ENCODE results near the gene COLEC11.
"Not testable (repeated sequence)": the region's sequence is repeated elsewhere in the genome, so short reads cannot be mapped to it uniquely, and the experiment has no call there.

COLEC11 gene

DNA sequence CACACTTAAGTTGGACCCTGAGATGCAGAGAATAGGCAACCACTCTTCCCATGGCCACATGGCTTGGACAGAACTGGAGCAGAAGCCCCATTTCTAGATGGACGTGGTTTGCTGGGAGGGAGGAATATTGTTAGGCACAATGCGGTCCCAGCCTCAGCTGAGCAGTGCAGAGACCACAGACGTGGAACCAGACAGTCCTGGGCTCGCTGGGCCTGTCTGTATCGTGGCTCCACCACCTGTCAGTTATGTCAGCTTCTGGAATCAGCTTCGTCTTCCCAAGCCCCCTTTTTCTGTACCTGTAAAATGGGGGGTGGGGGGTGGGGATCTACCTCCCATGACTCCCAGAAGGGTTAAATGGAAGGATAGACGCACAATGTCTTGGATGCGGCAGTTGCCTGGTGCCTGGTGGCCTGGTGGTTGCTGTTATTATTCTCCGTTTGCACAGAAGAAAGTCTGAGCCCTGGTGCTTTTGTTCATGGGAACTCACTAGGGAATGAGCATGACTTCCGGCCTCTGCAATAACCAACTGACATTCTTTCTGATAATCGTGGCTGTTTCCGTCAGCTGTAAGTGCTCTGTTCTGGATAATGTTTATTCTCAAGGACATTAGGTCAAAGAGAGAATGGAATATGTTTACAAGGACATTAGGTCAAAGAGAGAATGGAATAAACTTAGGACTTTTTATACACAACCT, 31.4 kb downstream of the COLEC11 start:
- DNase-seq: no peak

DNA sequence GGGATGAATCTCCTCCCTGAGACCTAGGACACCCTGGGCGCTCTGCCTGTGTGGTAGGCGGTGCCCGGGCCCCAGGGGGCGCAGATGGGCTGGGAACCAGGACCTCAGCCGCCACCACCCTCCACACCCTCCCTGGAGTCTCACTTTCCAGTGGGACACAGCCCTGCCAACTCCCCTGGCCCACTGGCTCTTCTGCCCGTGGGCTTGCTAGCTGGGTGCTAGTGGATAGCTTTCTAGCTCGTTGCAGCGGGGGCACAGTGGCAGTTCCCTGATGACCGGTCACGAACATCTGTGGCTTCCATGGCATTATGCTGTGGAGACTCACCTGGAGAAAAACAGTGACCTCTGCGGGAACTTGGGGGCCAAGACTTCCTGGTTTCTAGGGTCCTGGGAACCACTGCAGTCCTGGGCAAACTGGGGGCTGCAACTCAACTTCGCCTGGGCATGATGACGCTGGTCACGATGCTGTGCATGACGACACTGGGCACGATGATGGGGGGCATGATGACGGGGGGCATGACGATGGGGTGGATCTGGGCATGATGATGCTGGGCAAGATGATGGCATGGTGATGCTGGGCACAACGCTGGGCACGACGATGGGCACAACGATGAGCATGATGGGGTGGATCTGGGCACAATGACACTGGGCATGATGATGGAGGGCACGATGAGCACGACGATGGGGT, 32.0 kb downstream of the COLEC11 start:
- no peak for DNase-seq

DNA sequence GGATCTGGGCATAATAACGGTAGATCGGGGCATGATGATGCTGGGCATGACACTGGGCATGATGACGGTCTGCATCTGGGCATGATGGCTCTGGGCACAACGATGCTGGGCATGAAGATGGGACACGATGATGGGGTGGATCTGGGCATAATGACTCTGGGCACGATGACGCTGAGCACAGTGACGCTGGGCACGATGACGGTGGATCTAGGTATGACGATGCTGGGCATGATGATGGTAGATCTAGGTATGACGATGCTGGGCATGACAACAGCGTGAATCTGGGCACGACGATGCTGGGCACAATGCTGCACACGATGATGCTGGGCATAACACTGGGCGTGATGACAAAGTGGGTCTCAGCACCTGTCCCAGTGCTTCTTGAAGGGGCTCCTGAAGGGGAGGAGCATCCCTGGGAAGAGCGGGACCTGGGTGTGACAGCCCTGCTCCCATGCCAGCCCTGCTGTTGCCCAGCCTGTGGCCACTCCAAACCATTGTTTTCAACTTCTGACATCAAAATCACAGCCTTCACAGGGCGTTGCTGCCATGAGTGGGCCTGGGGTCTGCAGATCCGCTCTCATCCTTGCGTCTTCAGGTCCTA, 32.7 kb downstream of the COLEC11 start:
- DNase-seq: no peak

DNA sequence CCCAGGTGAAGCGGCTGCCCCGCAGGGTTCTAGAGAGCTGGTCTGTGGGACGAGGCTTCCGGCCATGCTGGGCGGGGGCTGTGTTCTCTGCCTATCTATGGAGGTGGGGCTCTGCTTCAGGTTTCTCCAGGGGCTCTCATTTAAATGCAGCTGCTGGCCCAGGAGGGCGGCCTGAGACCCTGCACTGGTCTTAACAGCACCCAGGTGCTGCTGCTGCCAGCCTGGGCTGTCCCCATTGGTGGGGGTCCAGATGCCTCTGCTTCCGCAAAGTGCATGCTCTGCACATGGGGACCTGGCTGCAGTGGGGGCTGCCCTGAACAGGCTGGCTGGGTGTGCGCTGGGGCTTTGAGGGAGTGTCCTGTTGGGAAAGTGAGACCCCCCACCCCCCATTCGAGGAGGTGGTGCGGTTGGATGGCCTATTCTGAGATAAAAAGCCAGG, 33.3 kb downstream of the COLEC11 start:
- no peak for DNase-seq

DNA sequence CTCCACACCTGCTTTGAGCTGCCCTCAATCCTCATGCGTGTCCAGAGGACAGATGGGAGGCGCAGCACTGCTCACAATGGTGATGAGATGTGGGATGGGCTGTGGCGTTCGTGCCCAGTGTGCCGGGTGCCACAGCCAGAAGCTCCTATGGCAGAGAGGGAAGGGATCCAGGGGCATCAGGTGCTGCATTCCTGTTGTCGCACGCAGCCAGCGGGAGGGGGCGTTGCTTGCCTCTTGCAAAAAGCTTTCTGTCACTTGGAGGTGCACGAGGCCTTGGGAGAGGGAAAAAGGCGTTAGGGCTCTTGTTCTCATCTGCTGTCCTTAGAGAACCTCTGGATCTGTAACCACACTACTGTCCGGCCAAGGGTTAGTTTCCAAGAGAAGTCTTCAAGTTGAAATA, 33.9 kb downstream of the COLEC11 start:
- DNase-seq: no peak

DNA sequence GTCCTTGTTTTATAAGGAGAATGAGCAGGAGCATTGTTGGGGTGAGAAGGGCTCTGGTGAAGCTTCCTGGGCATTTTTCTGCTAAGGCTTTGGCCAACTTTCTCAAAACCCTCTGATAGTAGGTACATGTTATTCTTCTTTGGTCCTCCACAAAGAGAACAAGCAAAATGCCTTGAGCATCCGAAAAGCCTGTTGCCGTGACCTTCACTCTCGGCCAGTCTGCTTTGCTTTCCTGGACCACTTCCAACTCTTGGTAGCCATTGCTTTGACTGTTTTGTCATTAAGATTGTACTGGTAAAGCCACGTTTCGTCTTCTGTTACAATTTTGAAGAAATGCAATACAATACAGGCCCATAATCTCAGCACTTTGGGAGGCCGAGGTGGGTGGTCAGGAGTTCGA, 35.7 kb downstream of the COLEC11 start:
- no peak for DNase-seq

DNA sequence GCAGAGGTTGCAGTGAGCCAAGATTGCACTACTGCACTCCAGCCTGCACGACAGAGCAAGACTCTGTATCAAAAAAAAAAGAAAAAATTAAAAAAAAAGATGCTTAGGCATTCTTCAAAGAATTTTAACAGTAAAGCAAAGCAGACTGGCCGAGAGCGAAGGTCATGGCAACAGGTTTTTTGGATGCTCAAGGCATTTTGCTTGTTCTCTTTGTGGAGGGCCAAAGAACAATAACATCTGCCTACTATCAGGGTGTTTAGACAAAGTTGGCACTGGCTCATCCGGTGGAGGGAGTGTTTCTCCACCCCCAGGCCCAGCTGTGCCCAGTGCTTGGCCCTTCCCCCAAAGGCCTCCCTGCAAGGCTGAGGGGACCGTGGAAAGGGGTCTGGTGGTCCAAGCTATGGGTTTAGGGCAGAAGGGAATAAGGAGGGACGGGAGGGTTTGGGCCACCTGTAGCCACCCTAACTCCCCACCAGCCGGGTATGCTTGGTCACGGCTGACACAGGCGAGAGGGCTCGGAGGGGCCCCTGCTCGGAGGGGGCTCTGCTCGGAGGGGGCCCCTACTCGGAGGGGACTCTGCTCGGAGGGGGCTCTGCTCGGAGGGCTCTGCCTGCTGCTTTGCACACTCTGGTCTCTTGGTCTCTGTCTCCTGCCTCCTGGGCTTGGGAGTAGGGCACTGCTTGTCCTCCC, 36.4 kb downstream of the COLEC11 start:
- DNase-seq: no peak

DNA sequence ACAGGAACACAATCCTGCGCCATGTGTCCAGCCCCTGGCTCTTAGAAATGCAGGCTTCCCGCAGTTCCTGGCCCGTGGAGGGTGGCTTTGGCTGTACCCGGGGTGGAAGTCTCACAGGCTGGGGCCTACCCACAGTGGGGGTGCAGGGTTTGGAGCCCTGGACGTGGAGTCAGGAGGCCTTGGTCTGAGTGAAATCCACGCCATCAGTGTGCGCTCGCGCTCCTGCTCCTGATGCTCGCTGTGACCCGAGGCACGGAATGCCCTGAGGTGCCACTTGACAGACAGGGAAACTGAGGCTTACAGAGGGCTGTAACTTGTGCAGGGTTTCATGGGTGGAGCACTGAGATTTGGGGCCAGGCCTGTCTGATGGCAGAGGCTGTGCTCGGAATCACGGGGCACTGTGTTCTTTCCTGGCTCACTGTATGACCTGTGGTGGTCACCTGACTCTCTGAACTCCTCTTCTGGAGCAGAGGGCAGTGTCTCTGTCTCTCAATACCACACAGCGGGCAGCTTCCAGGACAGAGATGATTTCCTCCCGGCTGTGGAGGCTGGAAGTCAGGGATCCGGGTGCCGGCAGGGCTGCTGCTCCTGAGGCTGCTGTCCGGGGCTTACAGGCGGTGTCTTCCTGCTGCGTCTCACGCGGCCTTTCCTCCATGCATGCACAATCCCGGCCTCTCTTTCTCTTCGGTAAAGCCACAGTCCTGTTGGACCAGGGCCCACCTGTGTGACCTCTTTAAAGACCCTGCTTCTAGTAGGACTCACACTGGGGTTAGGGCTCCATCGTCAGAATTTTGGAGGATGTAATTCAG, 37.1 kb downstream of the COLEC11 start:
- no peak for DNase-seq

DNA sequence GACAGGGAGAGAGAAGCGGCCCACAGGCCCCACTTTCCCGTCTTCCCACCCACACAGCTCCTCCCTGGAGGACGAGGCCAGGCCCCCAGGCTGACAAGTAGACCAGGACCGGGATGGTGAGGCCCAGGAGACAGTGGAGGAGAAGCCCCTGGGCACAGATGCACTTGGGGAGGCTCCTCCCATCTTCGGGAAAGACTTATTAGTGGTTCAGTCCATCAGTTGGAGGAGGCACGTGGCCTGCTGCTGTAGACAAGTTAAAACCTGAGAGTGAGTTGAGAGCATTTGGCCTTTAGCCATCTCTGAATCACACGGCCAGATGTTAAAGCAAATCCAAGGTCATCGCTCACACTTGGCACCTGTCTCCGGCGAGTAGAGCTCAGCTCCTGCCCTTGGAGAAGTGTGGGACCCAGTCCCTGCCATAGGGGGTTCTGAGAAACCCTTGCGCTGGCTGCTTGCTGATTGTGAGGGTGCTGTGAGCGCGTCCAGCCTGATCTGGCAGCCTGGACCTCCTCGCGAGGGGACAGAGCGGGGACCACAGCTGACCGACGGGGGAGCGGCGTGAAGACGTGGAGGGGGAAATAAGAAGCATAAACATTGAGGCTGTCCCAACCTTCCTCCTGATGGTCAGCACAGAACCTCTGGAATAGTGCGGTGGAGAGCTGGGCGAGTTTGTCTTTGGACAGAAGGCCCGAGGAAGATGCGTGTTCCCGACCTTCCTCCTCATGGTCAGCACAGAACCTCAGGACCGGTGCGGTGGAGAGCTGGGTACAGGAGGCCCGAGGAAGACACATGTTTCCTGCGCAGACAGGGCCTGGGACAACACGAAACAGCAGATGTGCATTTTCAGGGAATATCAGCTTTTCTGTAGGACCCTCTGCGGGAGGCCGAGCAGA, 38.4 kb downstream of the COLEC11 start:
- no peak for DNase-seq

DNA sequence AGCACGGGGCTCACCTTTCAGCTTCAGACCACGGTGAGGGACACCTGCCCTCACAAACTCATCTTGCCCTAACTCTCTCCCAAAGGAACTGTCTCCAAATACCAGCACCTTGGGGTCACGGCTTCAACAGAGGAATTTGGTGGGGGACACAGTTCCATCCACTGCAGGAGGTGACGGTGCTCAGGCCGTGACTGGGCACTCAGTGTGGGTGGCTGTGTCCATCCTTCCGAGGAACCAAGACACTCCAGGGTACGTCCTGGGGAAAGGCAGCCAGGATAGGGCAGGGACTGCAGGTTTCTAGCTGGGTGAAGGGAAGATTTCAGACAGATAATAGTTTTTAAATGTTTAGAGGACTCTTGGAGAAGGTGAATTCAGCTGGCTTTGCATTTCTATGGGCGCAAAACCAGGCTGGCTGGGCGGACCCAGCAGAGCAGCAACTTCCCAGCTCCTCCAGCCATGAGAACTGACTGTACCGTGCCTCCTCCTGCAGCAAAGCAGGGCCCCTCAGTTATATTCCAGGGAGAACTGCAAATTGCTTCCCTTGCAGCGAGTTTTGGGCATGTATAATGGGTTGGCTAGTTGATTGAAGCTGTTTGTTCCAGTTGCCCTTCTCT, 39.2 kb downstream of the COLEC11 start:
- no peak for DNase-seq

DNA sequence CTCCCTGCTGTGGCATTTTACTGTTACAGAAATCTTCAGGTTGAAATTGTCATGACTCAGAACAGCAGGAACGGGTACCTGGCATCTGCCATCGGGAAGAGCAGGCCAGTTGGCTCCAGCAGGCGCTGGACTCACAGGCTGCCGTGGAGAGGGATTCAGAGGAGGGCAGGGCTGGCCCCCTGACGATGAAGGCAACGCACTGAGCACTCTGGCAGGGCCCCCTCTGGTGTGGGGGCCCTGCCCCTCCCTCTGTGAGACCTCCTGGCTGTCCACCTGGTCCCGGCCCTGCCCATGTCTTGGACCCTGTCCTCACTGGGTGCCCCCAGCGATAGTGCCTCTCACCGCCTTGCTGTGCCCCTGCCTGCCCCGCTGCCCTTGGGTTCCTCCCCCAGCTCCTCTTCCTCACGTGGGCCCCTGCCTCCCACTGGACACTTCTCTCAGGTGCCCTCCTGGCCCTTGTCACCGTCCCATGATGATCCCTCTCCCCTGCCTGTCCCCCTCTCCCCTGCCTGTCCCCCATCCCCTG, 39.7 kb downstream of the COLEC11 start:
- no peak for DNase-seq

DNA sequence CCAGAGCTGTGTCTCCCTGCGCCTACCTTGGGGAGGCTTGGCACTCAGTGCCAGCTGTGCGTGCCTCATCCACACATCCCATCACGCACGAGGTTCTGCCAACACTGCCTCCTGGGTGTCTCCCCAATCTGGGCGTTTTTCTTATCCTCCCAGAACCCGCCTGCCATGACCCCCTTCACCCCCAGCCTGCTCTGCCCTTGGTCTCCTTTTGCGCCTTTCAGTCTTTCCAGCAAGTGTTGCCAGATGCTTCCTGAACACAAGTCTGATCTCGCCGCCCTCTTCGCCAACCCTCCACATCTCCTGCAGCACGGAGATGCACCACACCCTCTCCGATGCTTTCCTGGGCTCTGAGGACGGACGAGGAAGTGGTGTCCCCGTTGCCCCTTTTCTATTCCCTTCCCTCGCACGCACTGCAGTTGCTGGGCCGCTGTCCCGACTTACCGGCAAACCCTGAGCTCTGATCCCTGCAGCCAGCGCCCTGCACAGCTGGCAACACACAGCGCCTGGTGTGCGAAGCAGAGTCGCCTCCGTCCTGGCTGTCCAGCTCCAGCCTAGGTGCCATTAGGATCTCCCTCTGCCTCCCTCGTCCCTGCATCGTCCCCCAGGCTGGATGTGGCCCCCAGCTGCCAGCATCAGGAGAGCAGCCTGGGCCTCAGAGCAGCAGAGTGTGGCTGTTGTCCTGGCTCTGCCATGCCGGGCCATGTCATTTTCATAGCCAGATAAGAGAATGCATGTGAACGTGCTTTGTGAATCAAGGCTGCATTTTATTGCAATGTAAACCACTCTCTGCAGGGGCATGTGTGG, 40.5 kb downstream of the COLEC11 start:
- no peak for DNase-seq

DNA sequence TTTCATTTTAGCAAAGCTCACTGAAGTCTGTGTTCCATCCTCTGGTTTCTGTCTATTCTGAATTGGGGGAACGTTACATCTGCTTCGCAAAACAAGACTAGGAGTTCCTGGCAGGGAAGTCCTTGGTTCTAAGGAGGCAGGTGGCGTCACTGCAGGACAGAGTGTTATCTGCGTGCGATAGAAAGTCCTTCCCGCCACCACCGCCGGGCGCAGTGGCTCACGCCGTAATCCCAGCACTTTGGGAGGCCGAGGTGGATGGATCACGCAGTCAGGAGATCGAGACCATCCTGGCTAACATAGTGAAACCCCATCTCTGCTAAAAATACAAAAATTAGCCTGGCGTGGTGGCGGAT, 41.0 kb downstream of the COLEC11 start:
- not testable (repeated sequence) for DNase-seq

DNA sequence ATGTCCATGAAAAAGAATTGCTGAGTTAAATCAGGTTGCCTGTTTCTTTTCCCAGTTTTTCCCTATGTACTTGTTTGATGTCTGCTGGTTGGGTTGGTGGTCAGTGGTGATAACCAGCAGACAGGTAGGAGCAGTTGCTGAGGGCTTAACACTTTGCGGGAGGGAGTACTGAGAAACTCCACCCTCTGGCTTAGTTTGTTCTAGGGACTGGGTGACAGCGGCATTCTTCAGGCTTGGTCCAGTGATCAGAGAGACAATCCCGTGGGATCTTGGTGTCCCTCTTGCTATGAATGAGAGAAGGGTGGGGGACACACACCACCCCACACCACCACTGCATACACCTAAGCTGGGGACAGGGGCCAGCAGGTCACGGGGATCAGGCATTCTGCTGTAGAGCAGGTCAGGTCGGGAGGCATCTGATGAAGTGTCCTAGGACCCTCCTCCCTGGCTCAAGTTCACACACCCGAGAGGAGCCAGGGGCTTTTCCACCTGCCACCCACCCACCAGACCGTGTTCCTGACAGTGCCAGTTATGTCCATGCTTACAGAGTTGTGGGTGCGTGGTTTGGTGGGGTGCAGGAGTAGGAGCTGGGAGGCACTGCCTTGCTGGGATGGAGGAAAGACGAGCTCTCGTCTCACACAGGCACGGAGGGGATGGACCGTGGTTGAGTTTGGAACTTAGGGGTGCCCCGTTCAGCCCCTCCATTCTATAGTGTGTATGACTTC, 41.8 kb downstream of the COLEC11 start:
- DNase-seq: no peak

DNA sequence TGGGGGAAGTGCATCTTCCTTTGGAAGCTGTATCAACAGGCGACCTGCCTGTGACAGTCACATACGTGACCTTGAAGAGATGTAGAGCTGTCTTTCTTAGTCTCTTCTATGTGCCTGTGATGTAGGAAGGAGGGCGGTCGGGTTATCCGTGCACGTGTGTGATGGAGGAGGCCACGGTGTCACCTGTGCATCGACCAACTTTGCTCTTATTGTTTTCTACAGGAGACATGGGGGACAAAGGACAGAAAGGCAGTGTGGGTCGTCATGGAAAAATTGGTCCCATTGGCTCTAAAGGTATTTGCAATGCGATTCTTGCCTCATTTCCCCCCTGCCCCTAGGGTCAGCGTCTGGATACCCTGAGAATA, 42.4 kb downstream of the COLEC11 start:
- DNase-seq: no peak

DNA sequence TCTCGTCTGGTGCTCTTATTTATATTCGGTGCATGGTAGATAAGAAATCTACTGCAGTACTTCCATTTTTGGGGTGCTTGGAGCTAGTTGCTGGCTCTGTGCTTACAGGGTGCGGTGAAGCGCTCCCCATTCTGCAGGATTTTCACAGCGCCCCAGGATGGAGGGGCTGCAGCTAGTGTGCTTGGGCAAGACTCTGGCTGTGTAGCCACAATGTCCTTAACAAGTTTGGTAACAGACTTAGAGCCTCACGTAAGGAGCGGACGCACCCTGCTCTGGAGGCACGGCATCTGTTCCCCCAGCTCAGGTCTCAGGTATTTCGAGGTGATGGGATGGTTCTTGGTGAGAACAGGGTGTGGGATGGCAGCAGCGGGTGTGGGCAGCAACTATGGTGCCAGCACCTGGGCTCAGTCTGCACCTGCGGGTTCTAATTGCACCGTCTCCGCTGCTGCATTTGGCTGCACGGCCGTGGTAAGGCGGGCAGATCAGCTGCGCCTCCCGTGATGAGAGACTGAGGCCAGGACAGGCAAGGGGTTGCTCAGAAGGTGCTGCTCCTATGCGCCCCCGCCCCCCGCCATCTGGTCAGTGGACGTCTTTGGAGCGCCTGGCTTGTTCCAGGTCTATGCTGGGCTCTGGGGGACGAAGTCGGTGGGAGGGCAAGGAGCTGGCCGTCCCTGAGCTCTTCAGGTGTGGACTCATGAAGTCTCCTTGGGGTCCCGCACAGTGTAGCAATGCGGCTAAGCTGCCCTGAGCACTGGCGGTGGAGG, 43.0 kb downstream of the COLEC11 start:
- DNase-seq: no peak

DNA sequence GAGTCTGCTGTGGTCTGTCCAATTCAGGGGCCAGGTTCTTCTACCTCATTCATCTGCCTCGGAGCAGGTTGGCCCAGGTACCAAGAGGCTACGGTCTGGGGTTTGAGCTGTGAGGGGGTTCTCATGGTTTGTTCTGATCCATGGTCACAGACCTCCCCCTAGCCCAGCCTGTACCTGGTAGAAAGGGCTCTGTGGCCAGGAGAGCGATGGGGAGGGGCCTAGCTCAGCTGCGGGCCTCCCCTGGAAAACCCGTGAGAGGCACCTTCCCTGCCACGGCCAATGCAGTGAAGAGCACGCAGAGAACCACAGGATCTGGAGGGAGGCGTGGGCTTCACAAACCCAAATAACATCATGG, 43.5 kb downstream of the COLEC11 start:
- no peak for DNase-seq

DNA sequence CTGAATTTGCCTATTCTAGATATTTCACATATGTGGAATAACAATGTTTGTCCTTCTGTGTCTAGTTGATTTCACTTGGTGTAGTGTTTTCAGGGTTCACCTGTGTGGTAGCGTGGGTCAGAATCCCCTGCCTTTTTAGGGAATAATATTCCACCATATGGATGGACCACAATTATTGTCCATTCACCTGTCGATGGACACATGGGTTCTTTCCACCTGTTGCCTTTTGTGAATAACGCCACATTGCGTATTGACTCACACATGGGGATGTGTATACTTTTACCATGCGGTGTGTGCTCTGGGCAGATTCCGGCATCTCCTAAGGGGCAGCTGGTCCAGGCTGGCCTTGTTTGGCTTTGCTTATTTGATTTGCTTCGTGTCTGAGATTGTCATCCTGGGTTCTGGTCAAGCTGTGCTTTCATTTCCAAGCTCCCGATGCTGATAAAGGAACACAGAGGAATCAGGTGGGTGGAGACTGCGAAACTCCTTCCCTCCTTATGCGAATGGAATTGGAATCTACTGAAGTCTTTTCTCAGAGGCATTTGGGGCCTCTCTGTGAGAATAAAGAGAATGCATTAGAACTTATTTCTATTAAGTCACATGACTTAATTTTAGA, 44.2 kb downstream of the COLEC11 start:
- DNase-seq: no peak
